OCI-LY3 (cell line): Measurements from ENCODE around the gene RILPL1.

Experiments used
- CTCF ChIP-seq: fragments of 200-600, 300-600 bp; sonication (generic); IDR thresholded peaks from 2 replicates; pipeline ENCODE4 v1.5.1; 2014; ENCODE audit warnings: antibody characterized with exemption, low read length, low read depth
- EZH2phosphoT487 ChIP-seq: fragments of 200-600 bp; shearing (Covaris generic); IDR thresholded peaks from 2 replicates; pipeline ENCODE4 v1.6.1; 2018; ENCODE audit warnings: antibody characterized with exemption, mixed run types, low read depth

- TF ChIP-seq CTCF (no peak), EZH2phosphoT487 (no peak)
These were observed 58.2 kb downstream of the RILPL1 start for GRCh38 chr12:123475246-123475703.
